Astrocyte of the hippocampus (primary cell): Measurements from ENCODE around the gene DTNB.
"Not testable (repeated sequence)": the region's sequence is repeated elsewhere in the genome, so short reads cannot be mapped to it uniquely, and the experiment has no call there.

Experiments used
- DNase-seq: peaks from one replicate; pipeline ENCODE4 v3.0.0; 2011; ENCODE audit warnings: low read depth, low spot score

DTNB gene

GRCh38 chr2:25420820-25421237, 252.5 kb downstream of the DTNB start:
- no peak for DNase-seq

DNA sequence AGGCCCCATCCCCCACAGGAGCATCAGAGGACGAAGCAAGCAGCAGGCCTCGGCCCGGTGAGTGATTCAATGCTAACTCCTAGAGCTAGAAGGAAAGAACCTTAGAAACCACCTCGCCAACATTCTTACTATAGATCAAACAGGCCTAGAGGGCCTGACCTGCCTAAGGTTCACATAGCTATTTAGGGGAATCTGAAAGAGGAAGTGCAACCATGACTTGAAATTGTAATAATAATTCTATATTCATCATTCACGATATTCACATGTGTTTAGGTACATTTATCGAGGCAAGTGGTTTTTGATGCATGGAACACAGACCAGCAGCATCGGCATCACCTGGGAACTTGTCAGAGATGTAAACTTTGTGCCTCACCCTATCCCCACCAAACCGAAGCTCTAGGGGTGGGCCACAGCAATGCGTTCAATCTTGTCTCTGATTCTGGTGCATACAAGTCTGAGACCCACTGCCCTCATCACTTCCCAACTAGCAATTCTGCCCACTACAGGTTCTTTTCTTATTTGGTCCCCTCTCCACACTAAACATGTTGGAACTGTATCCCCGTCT, 253.6 kb downstream of the DTNB start:
- DNase-seq, result no peak

DNA sequence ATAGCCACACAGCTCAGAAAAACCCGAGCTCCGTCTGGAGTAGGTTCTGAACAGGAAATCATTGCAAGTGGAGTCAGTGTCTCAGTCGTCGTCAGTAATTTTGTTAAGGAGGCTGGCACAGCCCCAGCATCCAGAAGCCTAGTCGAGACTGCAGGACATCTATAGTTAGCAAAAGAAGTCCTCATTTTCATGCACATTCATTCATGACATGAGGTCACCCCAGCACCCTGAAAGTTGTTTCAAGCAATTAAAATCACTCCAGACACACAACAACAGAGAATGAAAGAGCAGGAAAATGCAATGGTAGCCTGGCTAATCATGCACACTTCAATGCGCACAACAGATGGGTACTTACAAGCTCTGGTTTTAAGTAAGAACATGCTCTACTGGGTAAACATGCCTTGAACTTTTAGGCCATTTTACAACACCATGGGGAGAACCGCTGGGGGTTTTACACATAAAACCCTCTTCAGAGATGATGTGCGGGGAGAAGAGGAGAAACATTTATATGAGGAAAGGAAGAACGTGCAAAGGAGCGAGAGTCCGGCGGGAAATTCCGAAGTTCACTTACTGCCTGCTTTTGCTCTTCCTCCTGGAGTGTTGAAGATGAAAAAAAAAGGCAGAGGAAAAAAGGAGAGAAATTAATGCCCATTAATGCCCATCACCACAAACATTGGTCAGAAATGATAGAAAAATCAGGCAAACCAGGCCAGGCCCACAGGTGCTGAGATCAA, 254.3 kb downstream of the DTNB start:
- no peak for DNase-seq

GRCh38 chr2:25417715-25418369, 255.5 kb downstream of the DTNB start:
- DNase-seq, result no peak

DNA sequence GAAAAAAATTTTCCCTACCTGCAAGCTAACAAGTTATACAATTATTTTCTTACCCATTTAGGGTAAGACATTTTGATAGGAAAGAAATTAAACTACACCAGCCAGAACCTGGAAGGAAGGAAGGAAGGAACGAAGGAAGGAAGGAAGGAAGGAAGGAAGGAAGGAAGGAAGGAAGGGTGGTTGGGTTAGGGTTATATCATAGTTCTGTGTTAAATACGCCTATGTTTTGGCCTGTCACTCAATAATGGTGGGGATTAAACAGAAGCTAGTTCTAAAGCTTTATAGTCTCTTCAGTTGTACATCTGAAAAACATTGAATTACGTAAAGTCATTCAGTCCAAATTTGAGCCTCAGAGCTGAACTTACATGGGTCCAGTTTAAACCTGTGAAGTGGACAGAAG, 256.7 kb downstream of the DTNB start:
- DNase-seq, result no peak

GRCh38 chr2:25414781-25415180, 258.6 kb downstream of the DTNB start:
- DNase-seq, result no peak

DNA sequence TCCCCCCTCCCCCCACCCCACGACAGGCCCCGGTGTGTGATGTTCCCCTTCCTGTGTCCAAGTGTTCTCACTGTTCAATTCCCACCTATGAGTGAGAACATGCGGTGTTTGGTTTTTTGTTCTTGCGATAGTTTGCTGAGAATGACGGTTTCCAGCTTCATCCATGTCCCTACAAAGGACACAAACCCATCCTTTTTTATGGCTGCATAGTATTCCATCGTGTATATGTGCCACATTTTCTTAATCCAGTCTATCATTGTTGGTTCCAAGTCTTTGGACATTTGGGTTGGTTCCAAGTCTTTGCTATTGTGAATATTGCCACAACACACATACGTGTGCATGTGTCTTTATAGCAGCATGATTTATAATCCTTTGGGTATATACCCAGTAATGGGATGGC, 260.0 kb downstream of the DTNB start:
- not testable (repeated sequence) for DNase-seq

DNA sequence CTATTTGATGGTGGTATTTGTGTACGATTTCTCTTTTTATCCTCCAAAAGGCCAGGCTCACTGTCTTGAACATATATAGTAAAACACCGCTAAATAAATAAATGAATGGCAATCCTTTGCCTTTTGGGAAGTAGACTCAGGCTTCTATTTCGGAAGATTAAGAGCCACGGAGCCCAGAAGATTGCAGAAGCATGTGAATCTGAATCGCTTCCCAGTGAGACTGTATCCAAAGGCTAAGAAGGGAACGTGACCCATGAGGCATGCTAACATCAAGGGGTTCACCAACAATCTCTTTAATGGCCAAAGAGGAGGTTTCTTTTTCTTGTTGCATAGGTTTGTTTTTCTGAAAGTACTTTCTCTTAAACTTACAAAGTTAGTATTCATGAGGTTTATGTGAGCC, 261.6 kb downstream of the DTNB start:
- no peak for DNase-seq

DNA sequence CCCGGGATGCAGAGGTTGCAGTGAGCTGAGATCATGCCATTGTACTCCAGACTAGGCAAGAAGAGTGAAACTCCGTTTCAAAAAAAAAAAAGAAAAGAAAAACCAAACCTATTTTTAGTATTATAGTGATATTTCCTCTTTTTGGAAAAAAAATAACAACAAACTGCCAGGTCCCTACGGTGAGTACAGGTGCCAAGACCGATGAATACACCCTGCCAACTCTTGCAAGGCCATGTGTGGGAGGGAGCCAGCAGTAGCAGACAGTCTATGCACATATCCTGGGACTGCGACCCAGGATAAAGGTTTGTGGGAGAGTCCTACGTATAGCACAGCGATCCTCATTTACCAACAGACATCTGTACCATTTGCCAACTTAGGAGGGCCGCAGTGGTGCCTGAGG, 262.1 kb downstream of the DTNB start:
- no peak for DNase-seq

DNA sequence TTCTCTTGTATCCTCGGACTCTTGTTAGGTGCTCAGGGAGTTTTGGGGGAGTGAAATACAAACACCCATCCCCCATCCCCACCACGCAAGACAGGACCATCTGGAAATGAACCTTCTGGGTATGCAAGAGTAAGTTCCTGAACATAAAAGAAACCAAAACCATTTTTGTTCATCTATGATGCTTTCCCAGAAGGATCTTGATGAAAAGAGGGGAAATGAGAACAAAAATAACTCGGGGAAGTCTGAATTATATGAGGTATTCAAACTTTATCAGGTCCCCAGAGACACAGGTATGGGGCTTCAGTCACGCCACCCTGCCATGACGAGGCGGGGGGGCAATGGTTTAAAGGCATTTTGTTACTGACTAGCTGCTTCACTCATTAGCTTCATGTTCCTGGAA, 263.0 kb downstream of the DTNB start:
- DNase-seq, result no peak

DNA sequence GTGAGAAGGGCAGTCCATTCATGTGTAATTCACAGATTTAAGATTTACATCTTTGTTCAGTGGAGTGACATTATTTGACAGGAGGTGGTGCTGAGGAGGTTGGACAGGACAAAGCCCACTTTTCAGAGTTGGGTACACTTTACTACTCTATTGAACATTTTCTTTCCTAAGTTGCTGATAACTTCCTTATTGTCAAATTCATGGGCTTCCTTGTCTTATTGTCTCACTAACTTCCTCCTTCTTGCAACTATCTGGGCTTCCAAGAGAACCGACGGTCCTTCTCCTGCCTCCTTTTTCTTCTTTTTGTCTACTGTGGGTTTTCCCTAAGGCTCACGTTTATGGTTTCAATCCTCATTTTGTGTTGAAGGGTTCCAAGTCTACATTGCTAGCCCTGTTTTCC, 263.9 kb downstream of the DTNB start:
- no peak for DNase-seq

- DNase-seq, result no peak
Observed at GRCh38 chr2:25409044-25409443, 264.3 kb downstream of the DTNB start.

DNA sequence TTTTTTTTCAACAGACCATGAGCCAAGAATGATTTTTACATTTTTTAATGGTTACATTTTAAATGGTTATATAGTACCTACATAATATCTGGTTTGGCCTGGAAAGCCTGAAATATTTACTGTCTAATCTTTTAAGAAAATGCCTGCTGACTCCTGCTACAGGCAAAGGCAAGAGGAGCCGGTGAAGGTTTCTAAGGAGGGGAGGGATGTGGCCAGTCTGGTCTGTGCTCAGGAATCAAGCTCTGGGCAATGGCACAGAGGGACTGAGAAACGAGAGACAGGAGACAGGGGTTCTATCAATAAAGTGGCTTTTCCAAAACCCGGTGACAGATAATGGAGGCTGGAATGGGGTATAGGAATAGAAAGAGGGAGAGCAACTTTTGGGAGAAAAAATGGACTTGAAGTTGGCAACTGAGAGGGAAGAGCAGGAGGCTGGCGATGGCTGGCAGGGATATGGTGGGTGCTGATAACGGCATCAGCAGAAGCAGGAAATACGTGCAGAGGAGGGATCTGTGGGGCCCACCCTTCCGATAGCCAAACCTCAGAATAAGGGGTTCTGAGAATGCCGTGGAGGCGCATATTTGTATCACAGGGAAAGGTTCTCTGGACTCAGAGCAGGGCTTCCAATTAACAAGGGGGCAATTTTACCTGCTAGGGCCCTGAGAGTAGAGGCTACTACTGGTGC, 267.6 kb downstream of the DTNB start:
- DNase-seq, result no peak

GRCh38 chr2:25403120-25403760, 270.1 kb downstream of the DTNB start:
- not testable (repeated sequence) for DNase-seq

DNA sequence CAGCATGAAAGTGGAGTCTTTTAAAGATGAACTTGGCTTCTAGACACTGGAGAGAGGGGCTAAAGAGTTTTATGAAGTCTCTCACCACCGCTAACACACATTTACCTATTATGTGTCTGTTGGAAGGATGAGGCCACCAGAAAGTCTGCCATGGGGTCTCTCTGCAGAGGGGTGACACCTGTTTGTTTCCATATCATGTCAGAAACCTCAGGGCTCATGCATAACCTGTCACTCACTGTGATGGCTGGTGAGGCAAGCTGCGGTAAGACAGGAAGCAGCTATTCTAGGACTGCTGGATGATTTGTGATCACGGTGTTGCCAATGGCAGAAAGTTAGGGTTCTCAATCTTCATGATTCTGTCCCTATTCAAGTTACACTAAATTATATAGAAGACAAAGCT, 270.9 kb downstream of the DTNB start:
- no peak for DNase-seq

- no peak for DNase-seq
Observed at GRCh38 chr2:25401307-25402026, 271.9 kb downstream of the DTNB start.

DNA sequence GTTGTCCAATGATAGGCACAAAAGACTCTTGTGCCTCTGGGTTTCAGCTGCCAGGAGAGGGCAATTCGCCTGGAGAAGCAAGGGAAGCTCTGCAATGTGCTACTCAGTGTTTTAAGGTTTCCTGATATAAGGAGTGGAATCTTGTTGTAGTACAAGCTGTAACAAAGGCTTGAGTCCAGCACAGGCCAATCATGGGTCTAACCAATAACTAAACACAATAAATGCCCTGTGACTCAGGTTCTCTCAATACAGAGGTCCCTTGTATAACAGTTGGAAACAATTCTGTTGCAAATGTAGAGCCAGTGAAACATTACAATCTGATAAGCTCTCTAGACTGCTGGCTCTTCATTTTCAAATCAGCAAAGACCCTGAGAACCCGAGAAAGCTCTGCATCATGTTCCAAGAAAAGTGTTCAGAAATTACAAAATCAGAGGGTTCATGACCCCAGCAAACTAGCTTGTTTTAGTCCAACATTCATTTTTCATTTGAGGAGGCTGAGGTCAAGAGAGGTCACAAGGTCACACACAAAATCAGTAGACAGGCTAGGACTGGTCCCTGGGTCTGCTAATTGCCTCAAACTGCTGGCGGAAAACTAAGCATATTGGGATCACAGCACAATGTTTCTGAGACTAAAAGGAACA, 272.7 kb downstream of the DTNB start:
- no peak for DNase-seq

DNA sequence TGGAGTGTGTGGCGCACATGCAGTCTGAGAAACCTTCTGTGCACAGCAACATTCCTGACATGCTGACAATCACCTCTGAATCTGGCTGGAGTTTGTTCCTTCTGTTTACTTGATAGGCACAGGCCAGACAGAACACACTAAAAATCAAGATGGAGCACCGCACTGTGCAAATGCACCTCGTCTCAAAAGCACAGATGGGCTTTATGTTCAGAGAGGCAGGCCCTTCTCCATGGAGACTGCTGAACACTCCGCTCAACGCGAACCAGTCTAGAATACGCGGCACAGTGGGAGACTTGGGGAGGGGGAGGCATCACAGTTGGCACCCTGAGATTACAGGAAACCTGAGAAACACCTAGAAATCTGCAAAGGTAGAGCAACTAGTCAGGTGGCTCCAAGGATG, 273.2 kb downstream of the DTNB start:
- no peak for DNase-seq

DNA sequence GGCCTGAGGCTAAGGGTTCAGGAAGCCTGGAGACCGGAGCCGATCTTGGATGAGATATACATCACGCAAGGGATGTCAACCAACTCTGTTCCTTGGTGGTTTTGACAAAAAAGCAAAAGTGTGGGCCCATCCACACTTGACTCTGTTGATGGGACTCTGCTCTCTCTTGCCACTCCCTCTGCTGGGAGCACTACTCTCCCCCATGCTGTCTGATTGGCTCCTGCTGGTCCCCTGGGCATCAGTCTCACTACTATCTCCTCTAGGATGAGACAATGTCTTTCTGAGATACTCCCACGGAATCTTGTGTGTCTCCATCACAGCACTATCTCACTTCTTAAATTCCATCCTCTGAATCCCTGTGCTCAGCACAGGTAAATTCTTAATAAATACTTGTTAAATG, 274.8 kb downstream of the DTNB start:
- no peak for DNase-seq

DNA sequence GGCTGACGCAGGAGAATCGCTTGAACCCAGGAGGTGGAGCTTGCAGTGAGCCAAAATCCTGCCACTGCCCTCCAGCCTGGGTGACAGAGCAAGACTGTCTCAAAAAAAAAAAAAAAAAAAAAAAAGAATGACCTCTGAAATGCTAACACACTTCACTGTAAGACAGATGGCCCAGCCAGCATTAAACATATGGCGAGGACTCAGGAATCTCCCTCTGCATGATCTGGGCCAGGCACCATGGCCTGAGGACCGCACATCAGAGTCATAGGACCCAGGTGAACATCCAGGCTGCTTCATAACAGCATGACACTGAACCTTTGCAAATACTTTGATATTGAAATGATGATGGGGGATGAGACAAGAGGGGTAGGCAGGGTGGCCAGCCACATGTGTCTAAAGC, 275.6 kb downstream of the DTNB start:
- DNase-seq, result no peak

DNA sequence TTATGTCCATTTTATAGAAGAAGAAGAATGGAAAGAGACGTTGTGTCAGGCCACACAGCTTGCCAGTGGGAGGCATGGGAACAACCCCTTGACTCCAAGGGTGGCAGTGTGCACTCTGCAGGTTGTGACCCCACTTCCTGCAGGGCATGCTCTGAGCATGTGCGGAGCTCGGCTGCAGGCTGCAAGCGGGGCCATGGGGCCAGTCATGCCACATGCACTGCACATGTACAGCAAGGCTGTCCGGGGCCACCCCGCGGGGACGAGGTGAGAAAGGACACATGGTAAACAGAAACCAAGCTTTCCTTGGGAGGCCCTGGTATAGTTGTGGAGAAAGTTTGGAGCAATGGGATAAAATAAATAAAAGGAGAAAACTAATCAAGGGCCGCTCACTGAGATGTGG, 284.2 kb downstream of the DTNB start:
- DNase-seq, result no peak
